NB4 (cell line): ENCODE results near the gene DAB2IP.

Experiments
- MAX ChIP-seq: IDR thresholded peaks from 2 replicates; pipeline ENCODE4 v1.6.1; 2011; ENCODE audit warnings: low read depth, low read length
- POLR2A ChIP-seq: IDR thresholded peaks from 2 replicates; pipeline ENCODE4 v1.6.1; 2011; ENCODE audit warnings: mild to moderate bottlenecking; ENCODE audit not compliant: insufficient read length; ENCODE audit errors: extremely low read depth
- TF ChIP-seq, protein P1 (sequence below): IDR thresholded peaks from one replicate; pipeline ENCODE4 v1.5.1; 2012; ENCODE audit warnings: low read depth, low read length

DNA sequence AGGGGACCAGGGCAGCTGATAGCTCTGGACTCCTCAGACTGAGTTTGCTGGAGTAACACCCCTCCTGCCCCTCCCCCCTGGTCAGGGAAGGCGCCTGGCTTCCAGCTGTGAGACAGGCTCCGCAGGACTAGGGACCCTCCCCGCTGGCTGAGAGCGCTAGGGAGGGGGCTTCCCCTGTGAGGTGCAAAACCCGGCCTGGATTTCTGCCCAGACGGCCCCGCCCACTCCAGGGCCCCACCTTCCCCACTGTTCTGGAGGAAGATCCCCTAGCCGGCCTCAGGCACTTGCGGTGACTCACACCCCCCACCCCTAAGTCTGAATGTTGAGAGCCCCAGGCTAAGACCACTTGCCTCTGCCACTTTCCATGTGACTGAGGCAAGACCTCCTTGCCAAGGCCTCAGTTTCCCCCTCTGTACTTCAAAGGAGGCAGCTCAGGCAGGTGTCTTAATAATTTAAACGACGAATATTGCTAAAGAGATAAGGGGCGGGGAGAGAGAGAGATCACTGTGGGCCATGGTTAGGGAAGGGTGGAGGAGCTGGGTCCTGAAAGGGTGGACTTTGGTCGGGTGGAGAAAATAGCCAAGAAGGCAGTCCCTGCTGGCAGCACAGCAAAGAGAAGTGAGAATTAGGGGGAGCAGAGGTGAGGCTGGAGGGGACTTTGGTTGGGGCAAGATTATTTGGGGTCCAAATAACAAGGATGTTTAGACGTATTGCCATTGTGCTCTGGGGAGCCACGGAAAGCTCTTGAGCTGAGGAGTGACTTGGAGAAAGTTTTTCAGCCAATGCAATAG is 1.0 kb upstream of the DAB2IP start:
- TF ChIP-seq POLR2A = no peak
- TF ChIP-seq, protein P1, sequence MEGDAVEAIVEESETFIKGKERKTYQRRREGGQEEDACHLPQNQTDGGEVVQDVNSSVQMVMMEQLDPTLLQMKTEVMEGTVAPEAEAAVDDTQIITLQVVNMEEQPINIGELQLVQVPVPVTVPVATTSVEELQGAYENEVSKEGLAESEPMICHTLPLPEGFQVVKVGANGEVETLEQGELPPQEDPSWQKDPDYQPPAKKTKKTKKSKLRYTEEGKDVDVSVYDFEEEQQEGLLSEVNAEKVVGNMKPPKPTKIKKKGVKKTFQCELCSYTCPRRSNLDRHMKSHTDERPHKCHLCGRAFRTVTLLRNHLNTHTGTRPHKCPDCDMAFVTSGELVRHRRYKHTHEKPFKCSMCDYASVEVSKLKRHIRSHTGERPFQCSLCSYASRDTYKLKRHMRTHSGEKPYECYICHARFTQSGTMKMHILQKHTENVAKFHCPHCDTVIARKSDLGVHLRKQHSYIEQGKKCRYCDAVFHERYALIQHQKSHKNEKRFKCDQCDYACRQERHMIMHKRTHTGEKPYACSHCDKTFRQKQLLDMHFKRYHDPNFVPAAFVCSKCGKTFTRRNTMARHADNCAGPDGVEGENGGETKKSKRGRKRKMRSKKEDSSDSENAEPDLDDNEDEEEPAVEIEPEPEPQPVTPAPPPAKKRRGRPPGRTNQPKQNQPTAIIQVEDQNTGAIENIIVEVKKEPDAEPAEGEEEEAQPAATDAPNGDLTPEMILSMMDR = no peak
- no peak for TF ChIP-seq MAX
